Measurements from ENCODE around the gene CEBPB. TPM values are rescaled to one million over a fixed set of nuclear protein-coding genes. Genes with fewer than 3 reads are reported as not detected.
A peak's percentile ranks its signal among the peaks of the same experiment; 100 is the strongest.

The CEBPB gene
- total and polyA plus RNA-seq, 2 donors (not counting 1 experiment from before 2014, with no cell fraction given): 21.0 to 106 TPM

DNA sequence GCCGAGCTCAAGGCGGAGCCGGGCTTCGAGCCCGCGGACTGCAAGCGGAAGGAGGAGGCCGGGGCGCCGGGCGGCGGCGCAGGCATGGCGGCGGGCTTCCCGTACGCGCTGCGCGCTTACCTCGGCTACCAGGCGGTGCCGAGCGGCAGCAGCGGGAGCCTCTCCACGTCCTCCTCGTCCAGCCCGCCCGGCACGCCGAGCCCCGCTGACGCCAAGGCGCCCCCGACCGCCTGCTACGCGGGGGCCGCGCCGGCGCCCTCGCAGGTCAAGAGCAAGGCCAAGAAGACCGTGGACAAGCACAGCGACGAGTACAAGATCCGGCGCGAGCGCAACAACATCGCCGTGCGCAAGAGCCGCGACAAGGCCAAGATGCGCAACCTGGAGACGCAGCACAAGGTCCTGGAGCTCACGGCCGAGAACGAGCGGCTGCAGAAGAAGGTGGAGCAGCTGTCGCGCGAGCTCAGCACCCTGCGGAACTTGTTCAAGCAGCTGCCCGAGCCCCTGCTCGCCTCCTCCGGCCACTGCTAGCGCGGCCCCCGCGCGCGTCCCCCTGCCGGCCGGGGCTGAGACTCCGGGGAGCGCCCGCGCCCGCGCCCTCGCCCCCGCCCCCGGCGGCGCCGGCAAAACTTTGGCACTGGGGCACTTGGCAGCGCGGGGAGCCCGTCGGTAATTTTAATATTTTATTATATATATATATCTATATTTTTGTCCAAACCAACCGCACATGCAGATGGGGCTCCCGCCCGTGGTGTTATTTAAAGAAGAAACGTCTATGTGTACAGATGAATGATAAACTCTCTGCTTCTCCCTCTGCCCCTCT is 1.1 kb downstream of the CEBPB start:
- Histone ChIP-seq H3K36me3 (ENCODE audit: control insufficient read depth, insufficient read depth, low read length) (peaks cover 16% of the 10 kb centered on the region), H3K79me2 (ENCODE audit: control insufficient read depth, insufficient read depth, low read length) (peaks cover 41% of the 10 kb centered on the region), H3K9ac (ENCODE audit: insufficient read depth, low read length) (peak overlapping the region; percentile 99), H3K4me3 (replicated peaks in 1 of 4; ENCODE audit: control extremely low read depth in 1 of 4, insufficient read depth in 1 of 4, low read depth in 3 of 4, low read length in 4 of 4) (peak overlapping the region; percentile 63 to 99 (median 83)), H3K9me3 (ENCODE audit: control insufficient read depth, insufficient read depth, low read depth, low read length) (no peaks in the 10 kb centered on the region), H3K4me1 (ENCODE audit: control insufficient read depth, extremely low read depth, insufficient read depth, low read length) (peaks cover 9% of the 10 kb centered on the region), H3K27ac (ENCODE audit: insufficient read depth, low read length) (peak overlapping the region; percentile 98), H2AFZ (ENCODE audit: low read length) (no peak overlapping the region), H3K27me3 (ENCODE audit: control insufficient read depth, insufficient read depth, low read length) (no peaks in the 10 kb centered on the region), H4K20me1 (ENCODE audit: control insufficient read depth, extremely low read depth, insufficient read depth, low read length) (no peaks in the 10 kb centered on the region), H3K4me2 (ENCODE audit: extremely low read depth, insufficient read depth, low read length) (no peak overlapping the region)
- TF ChIP-seq, protein P1, sequence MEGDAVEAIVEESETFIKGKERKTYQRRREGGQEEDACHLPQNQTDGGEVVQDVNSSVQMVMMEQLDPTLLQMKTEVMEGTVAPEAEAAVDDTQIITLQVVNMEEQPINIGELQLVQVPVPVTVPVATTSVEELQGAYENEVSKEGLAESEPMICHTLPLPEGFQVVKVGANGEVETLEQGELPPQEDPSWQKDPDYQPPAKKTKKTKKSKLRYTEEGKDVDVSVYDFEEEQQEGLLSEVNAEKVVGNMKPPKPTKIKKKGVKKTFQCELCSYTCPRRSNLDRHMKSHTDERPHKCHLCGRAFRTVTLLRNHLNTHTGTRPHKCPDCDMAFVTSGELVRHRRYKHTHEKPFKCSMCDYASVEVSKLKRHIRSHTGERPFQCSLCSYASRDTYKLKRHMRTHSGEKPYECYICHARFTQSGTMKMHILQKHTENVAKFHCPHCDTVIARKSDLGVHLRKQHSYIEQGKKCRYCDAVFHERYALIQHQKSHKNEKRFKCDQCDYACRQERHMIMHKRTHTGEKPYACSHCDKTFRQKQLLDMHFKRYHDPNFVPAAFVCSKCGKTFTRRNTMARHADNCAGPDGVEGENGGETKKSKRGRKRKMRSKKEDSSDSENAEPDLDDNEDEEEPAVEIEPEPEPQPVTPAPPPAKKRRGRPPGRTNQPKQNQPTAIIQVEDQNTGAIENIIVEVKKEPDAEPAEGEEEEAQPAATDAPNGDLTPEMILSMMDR (conservative IDR thresholded peaks at IDR 0.05 in 1 of 2, IDR thresholded peaks at IDR 0.05 in 1 of 2; ENCODE audit: low read depth in 1 of 2, low read length in 2 of 2): no peak
- TF ChIP-seq EZH2 (IDR thresholded peaks at IDR 0.05; ENCODE audit: low read length, missing control alignments): no peak
- peak in 1 of 2 donors; percentile 60 for DNase-seq (ENCODE audit: low read depth in 2 of 2)

DNA sequence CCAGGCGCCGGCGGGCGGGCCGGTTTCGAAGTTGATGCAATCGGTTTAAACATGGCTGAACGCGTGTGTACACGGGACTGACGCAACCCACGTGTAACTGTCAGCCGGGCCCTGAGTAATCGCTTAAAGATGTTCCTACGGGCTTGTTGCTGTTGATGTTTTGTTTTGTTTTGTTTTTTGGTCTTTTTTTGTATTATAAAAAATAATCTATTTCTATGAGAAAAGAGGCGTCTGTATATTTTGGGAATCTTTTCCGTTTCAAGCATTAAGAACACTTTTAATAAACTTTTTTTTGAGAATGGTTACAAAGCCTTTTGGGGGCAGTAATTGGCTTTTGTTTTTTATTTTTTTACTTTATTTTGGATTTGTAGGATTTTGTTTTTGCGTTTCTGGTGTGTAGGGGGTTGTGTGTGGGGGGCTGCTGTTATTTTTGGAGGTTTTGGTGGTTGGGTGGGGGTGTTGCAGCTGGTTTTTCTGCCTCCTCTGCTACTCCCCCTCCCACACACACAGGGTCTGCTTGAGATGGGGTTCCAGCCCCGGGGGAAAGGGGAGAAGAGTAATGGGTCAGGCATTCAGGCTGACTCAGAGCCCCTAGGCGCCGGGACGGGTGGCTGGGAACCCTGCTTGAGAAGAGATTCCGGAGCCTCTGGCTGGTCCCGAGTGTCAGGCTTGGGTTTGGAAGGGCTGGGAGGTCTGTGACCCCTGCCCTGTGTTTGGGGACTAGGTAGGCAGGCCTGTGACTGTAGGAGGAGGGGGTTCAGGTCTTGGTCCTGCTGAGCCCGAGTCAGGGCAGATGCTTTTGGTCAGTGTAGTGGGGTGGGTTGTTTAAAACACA is 2.0 kb downstream of the CEBPB start:
- Histone ChIP-seq H4K20me1 (ENCODE audit: control insufficient read depth, extremely low read depth, insufficient read depth, low read length) (no peaks in the 10 kb centered on the region), H3K9me3 (ENCODE audit: control insufficient read depth, insufficient read depth, low read depth, low read length) (no peaks in the 10 kb centered on the region), H2AFZ (ENCODE audit: low read length) (no peak overlapping the region), H3K27me3 (ENCODE audit: control insufficient read depth, insufficient read depth, low read length) (no peaks in the 10 kb centered on the region), H3K9ac (ENCODE audit: insufficient read depth, low read length) (peak overlapping the region; percentile 99), H3K4me2 (ENCODE audit: extremely low read depth, insufficient read depth, low read length) (peak overlapping the region; percentile 72), H3K79me2 (ENCODE audit: control insufficient read depth, insufficient read depth, low read length) (peaks cover 41% of the 10 kb centered on the region), H3K4me3 (replicated peaks in 1 of 4; ENCODE audit: control extremely low read depth in 1 of 4, insufficient read depth in 1 of 4, low read depth in 3 of 4, low read length in 4 of 4) (peak overlapping the region; percentile 63 to 99 (median 83)), H3K4me1 (ENCODE audit: control insufficient read depth, extremely low read depth, insufficient read depth, low read length) (peaks cover 9% of the 10 kb centered on the region), H3K36me3 (ENCODE audit: control insufficient read depth, insufficient read depth, low read length) (peaks cover 16% of the 10 kb centered on the region), H3K27ac (ENCODE audit: insufficient read depth, low read length) (peak overlapping the region; percentile 98)
- DNase-seq (ENCODE audit: low read depth in 2 of 2): peak; percentile 90 to 93
- TF ChIP-seq EZH2 (IDR thresholded peaks at IDR 0.05; ENCODE audit: low read length, missing control alignments): no peak
- TF ChIP-seq, protein P1 (conservative IDR thresholded peaks at IDR 0.05 in 1 of 2, IDR thresholded peaks at IDR 0.05 in 1 of 2; ENCODE audit: low read depth in 1 of 2, low read length in 2 of 2): no peak

Data from fibroblast of lung (primary cell).